Measurements from ENCODE around the gene PSIP1.
"Not testable (repeated sequence)": the region's sequence is repeated elsewhere in the genome, so short reads cannot be mapped to it uniquely, and the experiment has no call there.

Gene PSIP1

DNA sequence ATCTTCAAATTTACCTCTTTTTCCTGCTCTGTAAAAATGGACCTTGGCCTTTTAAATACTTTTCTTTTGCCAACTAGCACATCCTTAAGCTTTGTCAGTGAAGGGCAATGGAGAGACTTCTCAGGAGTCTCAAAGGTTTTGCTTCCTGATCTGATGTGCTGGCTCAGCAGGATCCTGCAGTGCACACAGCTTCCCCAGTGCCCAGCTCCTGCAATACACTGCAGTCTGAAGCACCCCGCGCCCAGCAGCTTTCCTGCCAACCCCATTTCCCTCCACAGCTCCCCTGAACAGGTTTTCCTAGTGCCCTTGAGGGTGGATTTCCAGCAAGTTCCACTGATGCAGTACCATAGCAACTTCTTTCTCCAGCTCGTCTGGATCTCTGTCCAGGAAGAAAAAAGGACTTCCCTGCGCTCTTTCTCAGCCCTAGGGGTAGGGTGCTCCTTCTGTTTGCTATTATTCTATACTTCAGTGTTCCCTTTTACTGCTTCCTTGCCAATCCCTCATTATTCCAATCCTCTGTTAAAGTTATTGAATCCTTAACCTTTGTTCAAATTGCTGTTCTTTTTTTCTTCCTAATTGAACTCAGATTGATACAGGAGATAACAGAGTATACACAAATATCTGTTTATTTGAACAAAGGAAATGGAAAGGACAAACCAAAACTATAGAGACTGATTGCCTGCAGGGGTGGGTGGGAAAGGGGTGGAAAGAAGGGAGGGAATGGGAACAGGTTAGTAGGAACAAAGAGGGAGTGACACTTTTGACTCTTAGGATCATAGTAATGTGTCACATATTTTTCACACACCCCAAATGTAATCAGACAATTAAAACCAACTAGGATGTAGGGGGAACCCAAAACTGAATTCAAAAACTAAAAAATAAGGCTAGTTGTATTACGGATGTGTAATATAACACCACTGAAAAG is 79.6 kb downstream of the PSIP1 start:
- no peak for DNase-seq

DNA sequence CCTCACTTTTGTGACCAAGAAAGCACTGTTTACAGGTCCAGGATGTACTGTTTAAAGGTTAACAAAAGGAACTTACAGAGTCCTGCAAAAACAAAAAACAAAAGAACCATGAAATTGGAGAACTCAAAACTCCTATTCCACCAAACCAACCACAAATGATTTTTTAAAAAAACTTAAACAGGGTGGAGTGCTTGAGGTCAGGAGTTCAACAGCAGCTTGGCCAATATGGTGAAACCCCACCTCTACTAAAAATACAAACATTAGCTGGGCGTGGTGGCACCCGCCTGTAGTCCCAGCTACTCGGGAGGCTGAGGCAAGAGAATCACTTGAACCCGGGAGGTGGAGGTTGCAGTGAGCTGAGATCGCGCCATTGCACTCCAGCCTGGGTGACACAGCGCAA is 83.1 kb downstream of the PSIP1 start:
- not testable (repeated sequence) for DNase-seq

DNA sequence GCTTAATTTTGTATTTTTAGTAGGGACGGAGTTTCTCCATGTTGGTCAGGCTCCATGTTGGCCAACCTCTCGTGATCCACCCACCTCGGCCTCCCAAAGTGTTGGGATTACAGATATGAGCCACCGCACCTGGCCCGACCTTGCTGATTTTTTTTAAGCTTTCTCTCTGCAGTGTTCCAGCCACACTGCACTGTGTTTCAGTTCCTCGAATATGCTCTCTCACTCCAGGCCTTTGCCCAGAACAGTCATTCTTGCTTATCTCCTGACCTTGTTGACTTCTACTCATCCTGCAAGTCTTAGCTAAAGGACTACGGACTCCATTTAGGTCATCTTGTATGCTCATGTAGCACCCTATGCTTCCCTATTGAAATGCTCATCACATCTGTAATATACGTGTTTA is 84.8 kb downstream of the PSIP1 start:
- DNase-seq: no peak

DNA sequence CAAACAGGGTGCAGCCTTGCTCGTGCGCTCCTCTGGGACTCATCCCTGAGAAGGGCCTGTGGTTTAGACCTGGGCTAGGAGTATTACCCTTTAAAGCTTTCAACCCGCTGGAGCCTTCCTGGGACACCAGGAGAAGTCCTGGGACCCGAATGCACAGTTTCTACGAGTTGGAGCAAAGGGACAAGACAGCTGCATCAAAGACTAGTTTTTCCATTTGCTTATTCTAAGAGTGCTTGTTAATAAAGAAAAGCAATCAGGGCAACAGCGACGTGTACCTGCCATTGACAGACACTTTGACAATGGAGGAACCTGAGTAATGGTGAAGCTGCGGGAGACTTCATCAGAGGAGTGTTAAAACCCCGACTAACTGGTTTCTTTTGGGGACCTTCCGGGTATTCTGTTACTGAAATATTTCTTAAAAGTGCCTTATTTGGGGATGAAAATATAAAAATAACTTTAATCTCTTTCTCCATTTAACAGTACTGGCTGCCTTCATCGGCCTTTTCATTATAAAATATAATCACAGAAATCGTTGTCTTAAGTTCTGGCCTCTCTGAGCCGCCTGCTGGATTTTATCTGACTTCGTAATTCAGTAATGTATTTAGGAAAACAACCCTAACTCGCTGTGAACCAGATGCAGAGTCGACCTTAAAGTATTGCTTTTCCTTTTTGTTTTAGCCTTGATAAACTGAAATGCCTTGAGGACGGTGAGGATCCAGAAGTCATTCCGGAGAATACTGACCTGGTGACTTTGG is 87.4 kb downstream of the PSIP1 start:
- DNase-seq: no peak

DNA sequence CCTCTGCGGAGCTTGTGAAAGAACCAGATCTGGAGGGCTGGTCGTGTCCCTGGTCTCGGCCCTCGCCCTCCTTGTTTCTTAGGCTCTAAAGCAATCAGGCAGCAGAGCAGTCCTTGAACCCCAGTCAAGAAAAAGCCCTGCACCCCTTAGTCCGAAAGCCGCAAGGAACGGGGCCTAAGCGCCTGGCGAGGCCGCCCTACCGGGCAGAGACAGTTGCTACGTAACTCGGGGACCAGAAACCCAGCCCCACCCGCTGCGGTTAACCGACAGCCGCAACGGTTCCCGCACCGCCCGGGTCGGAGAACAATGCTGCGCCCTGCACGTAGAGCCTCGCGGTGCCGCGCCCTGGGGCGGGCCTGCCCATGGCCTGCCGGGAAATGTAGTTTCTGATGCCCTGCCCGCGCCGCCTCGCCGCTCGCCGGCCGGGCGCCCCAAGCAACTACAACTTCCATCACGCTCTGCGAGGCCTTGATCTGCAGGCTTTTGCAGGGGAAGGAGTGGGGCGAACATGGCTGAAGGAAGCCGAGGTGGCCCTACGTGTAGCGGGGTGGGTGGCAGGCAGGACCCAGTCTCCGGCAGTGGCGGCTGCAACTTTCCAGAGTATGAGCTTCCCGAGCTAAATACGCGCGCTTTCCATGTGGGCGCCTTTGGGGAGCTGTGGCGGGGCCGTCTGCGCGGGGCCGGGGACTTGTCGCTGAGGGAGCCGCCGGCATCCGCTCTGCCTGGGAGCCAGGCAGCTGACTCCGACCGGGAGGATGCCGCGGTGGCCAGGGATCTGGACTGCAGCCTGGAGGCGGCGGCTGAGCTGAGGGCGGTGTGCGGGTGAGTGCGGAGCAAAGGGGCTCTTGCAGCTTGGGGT is 88.2 kb downstream of the PSIP1 start, which contains the start of gene SNAPC3:
SNAPC3 (plus strand) TSS at position 505 of the 859 bp plus-strand sequence; CDS start at position 509, 4 bp downstream.
- DNase-seq: peak; percentile 62

DNA sequence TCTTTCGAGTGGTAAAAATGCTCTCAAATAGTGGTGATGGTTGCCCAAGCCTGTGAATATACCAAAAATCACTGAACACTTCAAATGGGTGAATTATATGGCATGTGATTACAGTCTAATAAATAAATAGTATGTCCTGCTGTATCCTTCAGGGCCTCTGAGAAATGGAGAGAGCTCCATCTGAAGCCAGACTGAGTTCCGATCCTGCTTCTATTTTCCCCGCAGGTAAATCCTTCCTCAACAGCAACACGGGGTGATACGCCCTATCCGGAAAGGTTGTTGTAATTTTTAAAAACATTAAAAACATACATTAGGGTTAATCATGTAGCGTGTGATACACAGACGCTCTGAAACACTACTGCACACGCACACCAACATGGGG is 88.8 kb downstream of the PSIP1 start:
- DNase-seq: no peak

DNA sequence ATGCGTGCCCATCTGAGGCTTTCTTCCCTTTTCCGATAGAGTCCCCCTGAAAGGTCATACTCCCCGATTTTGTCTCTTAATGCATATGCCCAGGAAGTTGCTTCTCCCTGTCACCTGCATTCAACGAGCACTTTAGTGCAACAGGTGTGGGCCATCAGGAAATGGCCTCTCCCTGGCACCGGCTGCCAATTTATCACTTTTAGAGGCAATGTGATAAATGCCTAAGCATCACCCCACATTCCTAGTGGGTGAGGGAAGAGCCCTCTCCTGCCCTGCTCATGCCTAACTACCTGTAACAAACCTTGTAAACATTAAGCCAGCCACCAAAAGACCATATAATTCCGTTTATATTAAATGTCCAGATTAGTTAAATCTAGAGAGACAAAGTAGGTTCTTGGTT is 89.2 kb downstream of the PSIP1 start:
- DNase-seq: no peak

DNA sequence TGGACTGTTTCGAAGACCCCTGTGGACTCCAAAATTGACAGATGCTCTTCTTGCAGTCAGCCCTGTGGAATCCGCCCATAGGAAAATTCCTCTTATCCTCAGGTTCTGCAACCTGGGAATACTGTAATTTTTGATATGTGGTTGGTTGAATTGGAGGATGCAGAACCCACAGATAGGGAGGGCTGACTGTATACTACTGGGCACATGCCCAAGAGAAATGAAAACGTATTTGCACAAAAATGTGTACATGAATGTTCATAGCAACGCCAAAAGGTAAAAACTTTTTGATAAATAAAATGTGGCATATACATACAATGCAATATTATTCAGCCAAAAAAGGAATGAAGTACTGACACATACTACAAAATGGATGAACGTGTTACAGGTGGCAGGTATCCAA is 90.0 kb downstream of the PSIP1 start:
- no peak for DNase-seq

DNA sequence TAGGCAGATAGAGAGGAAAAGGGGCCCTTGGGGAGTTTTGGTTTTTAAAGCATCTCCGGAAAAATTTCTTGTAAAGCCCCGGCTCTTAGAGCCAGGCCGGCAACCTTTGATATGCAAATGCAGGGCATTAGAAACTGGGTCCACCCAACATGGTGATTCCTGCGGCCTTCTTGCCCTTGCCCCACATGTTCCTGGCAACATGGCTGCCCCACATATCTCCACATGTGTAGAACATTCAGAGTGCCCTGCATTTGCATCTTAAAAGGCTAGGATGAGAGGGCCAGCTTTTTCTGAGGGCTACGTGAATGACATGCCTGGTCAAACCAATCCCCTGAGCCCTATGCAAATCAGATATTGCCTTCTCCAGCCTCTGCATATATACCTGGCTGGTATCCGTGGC is 93.1 kb downstream of the PSIP1 start:
- no peak for DNase-seq

DNA sequence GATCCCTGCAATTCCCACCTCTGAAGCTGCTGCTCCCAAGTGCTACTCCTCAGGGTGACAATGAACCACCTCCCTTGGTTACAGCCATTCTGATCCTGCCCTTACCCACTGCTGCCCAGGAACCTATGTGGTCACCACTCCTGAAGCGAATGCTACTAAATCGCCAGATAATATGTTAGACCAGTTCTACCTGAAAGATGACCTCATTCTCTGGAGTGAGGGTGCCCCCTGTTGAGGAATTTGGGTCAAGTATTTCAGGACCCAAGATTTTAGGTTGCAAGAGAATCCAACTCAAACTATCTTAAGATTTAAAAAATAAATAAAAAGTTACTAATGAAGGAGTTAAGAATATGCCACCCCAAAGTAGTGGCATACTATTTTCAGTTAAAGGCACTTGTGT is 93.9 kb downstream of the PSIP1 start:
- no peak for DNase-seq
